ENCODE data around the gene EML3. TPM values are rescaled to one million over a fixed set of nuclear protein-coding genes. Genes with fewer than 3 reads are reported as not detected.
A peak's percentile ranks its signal among the peaks of the same experiment; 100 is the strongest.
"Not testable (repeated sequence)": the region's sequence is repeated elsewhere in the genome, so short reads cannot be mapped to it uniquely, and the experiment has no call there.

The EML3 gene
- total RNA-seq, 1 donor from 2014 or later, result 64.9 TPM

GRCh38 chr11:62616957-62617356, 4.4 kb upstream of the EML3 start:
- not testable (repeated sequence) for ATAC-seq

GRCh38 chr11:62615521-62615920, 2.9 kb upstream of the EML3 start:
- ATAC-seq, result no peak

GRCh38 chr11:62614275-62614674, 1.7 kb upstream of the EML3 start:
- peak; percentile 57 for ATAC-seq

- ATAC-seq, result peak; percentile 12
These were observed 760 bp upstream of the EML3 start for GRCh38 chr11:62613291-62613778.

- ATAC-seq, result peak; percentile 1
These were observed 740 bp downstream of the EML3 start for GRCh38 chr11:62611705-62612365.

- no peak for ATAC-seq
These were observed 1.5 kb downstream of the EML3 start for GRCh38 chr11:62610814-62611704.

GRCh38 chr11:62610403-62610802, 2.2 kb downstream of the EML3 start:
- no peak for ATAC-seq

- no peak for ATAC-seq
These were observed 3.8 kb downstream of the EML3 start for GRCh38 chr11:62608776-62609175.

- ATAC-seq, result no peak
These were observed 4.9 kb downstream of the EML3 start for GRCh38 chr11:62607714-62608113.

- no peak for ATAC-seq
These were observed 6.7 kb downstream of the EML3 start for GRCh38 chr11:62605902-62606301.

- ATAC-seq, result no peak
These were observed 7.1 kb downstream of the EML3 start for GRCh38 chr11:62605467-62605866.

GRCh38 chr11:62604460-62605120, 8.0 kb downstream of the EML3 start:
- no peak for ATAC-seq

- ATAC-seq, result no peak
These were observed 8.7 kb downstream of the EML3 start for GRCh38 chr11:62603776-62604299.

- ATAC-seq, result peak; percentile 21
These were observed 9.5 kb downstream of the EML3 start for GRCh38 chr11:62603072-62603408.

- ATAC-seq, result peak; percentile 67
These were observed 10.2 kb downstream of the EML3 start for GRCh38 chr11:62602141-62603071.

GRCh38 chr11:62601372-62602140, 11.0 kb downstream of the EML3 start, which contains the start of gene MTA2:
Gene MTA2, minus strand, starts transcription at chr11:62601865. Its CDS starts 415 bp downstream, at chr11:62601450.
- peak; percentile 83 for ATAC-seq

GRCh38 chr11:62601122-62601371, 11.5 kb downstream of the EML3 start:
- peak; percentile 4 for ATAC-seq

GRCh38 chr11:62600367-62601121, 12.0 kb downstream of the EML3 start:
- no peak for ATAC-seq

GRCh38 chr11:62599901-62600300, 12.7 kb downstream of the EML3 start:
- no peak for ATAC-seq

- peak; percentile 73 for ATAC-seq
These were observed 13.4 kb downstream of the EML3 start for GRCh38 chr11:62599069-62599696.

Data from esophagus mucosa (tissue), 1 donor.